Upper lobe of right lung (tissue), 1 donor: ENCODE results near the gene TMEM156. TPM values are rescaled to one million over a fixed set of nuclear protein-coding genes. Genes with fewer than 3 reads are reported as not detected.

ENCODE experiments used
- ATAC-seq: fragments of 200-7000 bp; cut with Tn5 transposase; one replicate; pipeline ENCODE4 v1.9.1; 2020; ENCODE audit warnings: mild to moderate bottlenecking, moderate library complexity
- DNase-seq: peaks from one replicate; pipeline ENCODE4 v3.0.0-alpha.2; 2020
- H3K27ac ChIP-seq: fragments of 200-600 bp; one replicate; pipeline ENCODE4 v1.8.0; 2022
- H3K27me3 ChIP-seq: fragments of 200-600 bp; one replicate; pipeline ENCODE4 v1.8.0; 2022; ENCODE audit warnings: mild to moderate bottlenecking
- H3K36me3 ChIP-seq: fragments of 200-600 bp; one replicate; pipeline ENCODE4 v1.8.0; 2022
- H3K4me1 ChIP-seq: fragments of 200-600 bp; one replicate; pipeline ENCODE4 v1.8.0; 2022
- H3K4me3 ChIP-seq: fragments of 200-600 bp; one replicate; pipeline ENCODE4 v1.8.0; 2022; ENCODE audit warnings: mild to moderate bottlenecking
- H3K9me3 ChIP-seq: fragments of 200-600 bp; one replicate; pipeline ENCODE4 v1.8.0; 2022
- CTCF ChIP-seq: fragments of 200-600 bp; IDR thresholded peaks from one replicate; pipeline ENCODE4 v1.8.0; 2022; ENCODE audit warnings: antibody characterized with exemption
- intact Hi-C: fragments of 100-400 bp; cut with DNase I; formaldehyde crosslinking; loops from one replicate; pipeline ENCODE4 v1.11.0; 2022
- total RNA-seq: library from RNA; stranded (reverse); fragmentation: NEBNext Ultra II Directional; extraction: Animal tissue kit (Norgen Biotek cat#: 25700); gene quantifications from one replicate; pipeline ENCODE4 v1.2.1, GENCODE V29; 2021
- donor health status: DM: no; HTN: yes; CAD: no; lungs with severe emphysema.

The TMEM156 gene
- total RNA-seq, 1 donor from 2014 or later, result 1.2 TPM

- DNase-seq, result no peak
- Histone ChIP-seq H3K4me3 (no peak overlapping the region), H3K9me3 (no peaks in the 10 kb centered on the region), H3K27ac (no peak overlapping the region), H3K27me3 (no peaks in the 10 kb centered on the region), H3K4me1 (no peaks in the 10 kb centered on the region), H3K36me3 (no peaks in the 10 kb centered on the region)
- no peak for TF ChIP-seq CTCF
- intact Hi-C loops, result no loop called here
- ATAC-seq, result no peak
These were observed 74.3 kb downstream of the TMEM156 start for GRCh38 chr4:38957893-38958292.

GRCh38 chr4:38957261-38957815 lies 74.9 kb downstream of the TMEM156 start:
- Histone ChIP-seq H3K9me3 (no peaks in the 10 kb centered on the region), H3K27me3 (no peaks in the 10 kb centered on the region), H3K36me3 (no peaks in the 10 kb centered on the region), H3K4me1 (no peaks in the 10 kb centered on the region), H3K27ac (no peak overlapping the region), H3K4me3 (no peak overlapping the region)
- ATAC-seq (no peak), DNase-seq (no peak)
- no peak for TF ChIP-seq CTCF
- intact Hi-C loops, result no loop called here

- Histone ChIP-seq H3K9me3 (no peaks in the 10 kb centered on the region), H3K36me3 (no peaks in the 10 kb centered on the region), H3K4me1 (no peaks in the 10 kb centered on the region), H3K27ac (no peak overlapping the region), H3K27me3 (no peaks in the 10 kb centered on the region), H3K4me3 (no peak overlapping the region)
- no peak for TF ChIP-seq CTCF
- DNase-seq (no peak), ATAC-seq (no peak)
- intact Hi-C loops, result no loop called here
These were observed 76.3 kb downstream of the TMEM156 start for GRCh38 chr4:38955957-38956356.

DNA sequence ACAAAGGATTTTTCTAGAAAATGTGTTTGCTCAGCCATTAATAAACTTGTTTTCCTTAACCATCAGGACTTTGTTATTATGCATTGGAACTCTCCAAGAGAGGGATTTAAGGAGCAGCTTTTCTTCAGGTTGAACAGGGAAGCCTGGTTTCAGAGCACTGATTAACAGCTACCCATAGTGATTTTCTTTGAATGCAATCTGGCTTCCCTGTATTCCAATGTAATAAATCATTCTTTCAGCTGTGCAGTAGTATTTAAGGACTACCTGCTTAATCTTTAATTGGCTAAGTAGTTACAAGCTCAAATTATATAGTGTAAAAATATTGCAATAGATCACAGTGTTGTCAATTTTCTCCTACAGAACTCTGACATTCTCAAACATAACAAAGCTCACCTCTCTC lies 77.5 kb downstream of the TMEM156 start:
- DNase-seq (no peak), ATAC-seq (no peak)
- H3K9me3 ChIP-seq, result no peaks in the 10 kb centered on the region
- no peak overlapping the region for H3K4me3 ChIP-seq
- no peaks in the 10 kb centered on the region for H3K27me3 ChIP-seq
- H3K36me3 ChIP-seq, result no peaks in the 10 kb centered on the region
- H3K4me1 ChIP-seq, result no peaks in the 10 kb centered on the region
- no peak for TF ChIP-seq CTCF
- intact Hi-C loops, result no loop called here
- H3K27ac ChIP-seq, result no peak overlapping the region

GRCh38 chr4:38952017-38952416 lies 80.2 kb downstream of the TMEM156 start:
- intact Hi-C loops, result no loop called here
- Histone ChIP-seq H3K36me3 (no peaks in the 10 kb centered on the region), H3K4me1 (no peaks in the 10 kb centered on the region), H3K27me3 (no peaks in the 10 kb centered on the region), H3K27ac (no peak overlapping the region), H3K4me3 (no peak overlapping the region), H3K9me3 (no peaks in the 10 kb centered on the region)
- ATAC-seq (no peak), DNase-seq (no peak)
- no peak for TF ChIP-seq CTCF

GRCh38 chr4:38951598-38951997 lies 80.6 kb downstream of the TMEM156 start:
- Histone ChIP-seq H3K4me1 (no peaks in the 10 kb centered on the region), H3K27ac (no peak overlapping the region), H3K27me3 (no peaks in the 10 kb centered on the region), H3K9me3 (no peaks in the 10 kb centered on the region), H3K36me3 (no peaks in the 10 kb centered on the region), H3K4me3 (no peak overlapping the region)
- TF ChIP-seq CTCF, result no peak
- intact Hi-C loops, result no loop called here
- no peak for ATAC-seq
- DNase-seq, result no peak
